ENCODE measurements around the gene ZFP36L1.

The ZFP36L1 gene

DNA sequence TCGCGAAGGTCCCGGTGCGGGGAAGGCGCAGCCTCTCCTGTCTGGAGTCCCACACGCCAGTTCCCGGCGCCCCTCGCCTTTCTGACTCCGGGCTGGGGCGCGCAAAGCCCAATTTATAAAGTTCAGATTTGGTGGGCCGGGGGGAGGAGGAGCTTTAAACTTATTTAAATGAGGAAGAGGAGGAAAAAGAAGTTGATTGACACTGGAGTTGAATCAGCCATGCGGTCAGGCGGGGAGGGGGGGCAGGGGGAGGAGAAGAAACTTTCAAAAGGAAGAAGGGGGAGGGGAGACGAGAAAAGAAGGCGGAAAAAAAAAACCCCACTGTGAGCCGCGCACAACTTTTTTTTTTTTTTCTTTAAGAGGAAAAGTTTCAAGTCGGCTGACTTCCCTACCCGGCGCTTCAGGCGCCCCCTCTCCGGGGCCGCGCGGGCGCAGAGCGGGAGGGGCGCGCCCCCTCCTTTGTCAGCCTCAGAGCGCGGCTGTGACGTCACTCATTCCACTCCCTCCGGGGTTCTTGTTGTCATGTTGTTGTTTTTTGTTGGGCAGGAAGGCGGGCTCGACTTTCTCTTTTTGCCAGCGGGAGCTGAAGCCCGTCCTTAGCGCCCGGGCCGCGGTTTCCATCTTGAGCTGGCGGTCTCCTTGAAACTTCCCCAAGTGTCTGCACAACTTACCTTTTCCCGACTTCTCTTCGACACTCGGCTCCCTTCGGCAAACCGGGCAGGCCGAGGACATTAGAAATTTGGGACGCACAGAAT, at the start of gene ZFP36L1:
TSS of gene ZFP36L1 (minus strand) at position 89 of the 755 bp plus-strand sequence. CDS start 129 bp downstream, outside the sequence.
- no peaks in the 10 kb centered on the region for H3K27me3 ChIP-seq
- H3K36me3 ChIP-seq, result peaks cover 14 to 43% (median 39%) of the 10 kb centered on the region in 3 donors
- intact Hi-C loops (cut with DNase I; ENCODE audit: low total_unique reads), result loop anchor here (5.0 kb wide), 2 partner anchors 246 to 266 kb away; no protein-coding TSS in a partner anchor
- peak within 1 kb of the TSS; percentile 88 to 95 for H3K4me3 ChIP-seq
- H3K27ac ChIP-seq, result peak within 1 kb of the TSS; percentile 96 to 100
- H3K9me3 ChIP-seq, result no peaks in the 10 kb centered on the region
- H3K4me1 ChIP-seq, result peaks cover 0 to 33% (median 14%) of the 10 kb centered on the region in 4 donors
- peak; percentile 95 to 96 for DNase-seq
- peak in 1 of 2 experiments; percentile 14 for TF ChIP-seq CTCF (IDR thresholded peaks at IDR 0.05)

GRCh38 chr14:68842298-68842697, 49.4 kb upstream of the ZFP36L1 start:
- Histone ChIP-seq H3K27ac (no peak overlapping the region), H3K36me3 (peaks cover 0 to 6% (median 5%) of the 10 kb centered on the region in 3 donors), H3K4me3 (no peak overlapping the region), H3K9me3 (no peaks in the 10 kb centered on the region), H3K27me3 (no peaks in the 10 kb centered on the region), H3K4me1 (peaks cover 0 to 8% (median 5%) of the 10 kb centered on the region in 4 donors)
- TF ChIP-seq CTCF (IDR thresholded peaks at IDR 0.05), result no peak
- intact Hi-C loops (cut with DNase I; ENCODE audit: low total_unique reads), result no loop called here
- DNase-seq, result no peak

DNA sequence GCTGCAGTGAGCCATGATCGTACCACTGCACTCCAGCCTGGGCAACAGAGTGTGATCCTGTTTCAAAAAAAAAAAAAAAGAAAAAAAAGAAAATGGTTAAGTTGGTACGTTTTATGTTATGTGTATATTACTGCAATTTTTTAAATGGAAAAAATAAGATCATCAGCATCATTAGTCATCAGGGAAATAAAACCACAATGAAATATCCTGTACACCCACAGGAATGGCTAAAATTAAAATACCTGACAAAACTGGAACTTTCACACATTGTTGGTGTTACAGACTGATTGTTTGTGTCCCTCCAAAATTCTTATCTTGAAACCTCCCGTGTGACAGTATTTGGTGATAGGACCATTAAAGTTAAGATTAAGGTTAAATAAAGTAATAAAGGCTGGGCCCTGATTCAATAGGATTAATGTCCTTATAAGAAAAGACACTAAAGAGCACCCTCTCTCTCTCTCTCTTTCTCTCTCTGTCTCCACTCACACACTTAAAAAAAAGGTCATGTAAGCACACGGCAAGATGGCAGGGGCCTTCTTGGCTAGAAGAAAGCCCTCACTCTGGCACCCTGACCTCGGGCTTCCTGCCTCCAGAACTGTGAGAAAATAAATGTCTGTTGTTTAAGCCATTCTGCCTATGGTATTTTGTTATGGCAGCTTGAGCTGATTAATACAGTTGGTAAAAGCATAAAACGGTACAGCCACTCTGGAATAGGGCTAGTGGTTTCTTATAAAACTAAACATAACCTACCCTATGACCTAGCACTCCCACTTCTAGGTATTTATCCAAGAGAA, 48.3 kb upstream of the ZFP36L1 start:
- Histone ChIP-seq H3K27me3 (no peaks in the 10 kb centered on the region), H3K9me3 (peaks cover 0 to 6% (median 0%) of the 10 kb centered on the region in 3 donors), H3K4me1 (peaks cover 0 to 8% (median 5%) of the 10 kb centered on the region in 4 donors), H3K27ac (no peak overlapping the region), H3K36me3 (peaks cover 0 to 15% (median 5%) of the 10 kb centered on the region in 3 donors), H3K4me3 (no peak overlapping the region)
- no peak for DNase-seq
- TF ChIP-seq CTCF (IDR thresholded peaks at IDR 0.05), result no peak
- intact Hi-C loops (cut with DNase I; ENCODE audit: low total_unique reads), result no loop called here

DNA sequence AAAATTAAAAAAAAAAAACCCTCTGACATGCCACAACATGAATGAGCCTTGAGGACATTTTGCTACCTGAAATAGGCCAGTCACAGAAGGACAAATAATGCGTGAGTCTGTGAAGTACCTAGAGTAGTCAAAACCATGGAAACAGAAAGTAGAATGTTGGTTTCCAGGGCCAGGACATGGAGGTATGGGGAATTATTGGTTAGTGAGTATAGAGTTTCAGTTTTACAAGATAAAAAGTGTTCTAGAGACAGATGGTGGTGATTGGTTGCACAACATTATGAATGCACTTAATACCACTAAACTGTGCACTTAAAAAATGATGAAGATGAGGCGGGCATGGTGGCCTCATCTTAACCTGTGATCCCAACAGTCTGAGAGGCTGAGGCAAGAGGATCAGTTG, 47.6 kb upstream of the ZFP36L1 start:
- Histone ChIP-seq H3K27me3 (no peaks in the 10 kb centered on the region), H3K4me3 (no peak overlapping the region), H3K4me1 (peaks cover 0 to 8% (median 5%) of the 10 kb centered on the region in 4 donors), H3K9me3 (peaks cover 0 to 6% (median 0%) of the 10 kb centered on the region in 3 donors), H3K36me3 (peaks cover 0 to 20% (median 5%) of the 10 kb centered on the region in 3 donors), H3K27ac (no peak overlapping the region)
- TF ChIP-seq CTCF (IDR thresholded peaks at IDR 0.05), result no peak
- no peak for DNase-seq
- intact Hi-C loops (cut with DNase I; ENCODE audit: low total_unique reads), result no loop called here

- no peak for DNase-seq
- Histone ChIP-seq H3K4me1 (no peaks in the 10 kb centered on the region), H3K36me3 (peaks cover 0 to 20% (median 5%) of the 10 kb centered on the region in 3 donors), H3K4me3 (no peak overlapping the region), H3K27ac (no peak overlapping the region), H3K9me3 (peaks cover 0 to 6% (median 0%) of the 10 kb centered on the region in 3 donors), H3K27me3 (no peaks in the 10 kb centered on the region)
- intact Hi-C loops (cut with DNase I; ENCODE audit: low total_unique reads), result no loop called here
- no peak for TF ChIP-seq CTCF (IDR thresholded peaks at IDR 0.05)
Observed at GRCh38 chr14:68836082-68836481, 43.2 kb upstream of the ZFP36L1 start.
